Globus pallidus (tissue), 1 donor: ENCODE results near the gene XAB2.

Source experiments
- DNase-seq: peaks from one replicate; pipeline ENCODE4 v3.0.0-alpha.2; 2015; ENCODE audit warnings: low spot score

The XAB2 gene

GRCh38 chr19:7632340-7633203 is 3.2 kb upstream of the XAB2 start:
- no peak for DNase-seq

DNA sequence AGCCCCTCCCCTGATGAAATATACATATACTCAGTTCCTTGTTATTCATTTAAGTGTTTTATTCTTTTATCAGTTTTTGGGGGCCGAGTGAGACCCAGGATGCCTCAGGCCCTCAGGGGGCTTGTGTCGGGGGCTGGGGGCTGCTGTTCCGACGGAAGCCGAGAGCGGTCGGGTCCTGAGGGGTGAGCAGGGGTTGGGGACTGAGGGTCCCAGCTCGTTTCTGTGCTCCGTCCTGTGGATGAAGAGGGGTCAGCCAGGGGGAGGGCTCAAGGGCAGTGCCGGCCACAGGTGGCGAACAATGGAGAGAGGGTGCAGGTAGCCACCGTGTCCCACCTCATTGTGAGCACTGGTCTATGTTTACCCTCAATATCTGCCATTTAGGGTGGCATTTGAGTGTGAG is 2.2 kb upstream of the XAB2 start:
- no peak for DNase-seq

DNA sequence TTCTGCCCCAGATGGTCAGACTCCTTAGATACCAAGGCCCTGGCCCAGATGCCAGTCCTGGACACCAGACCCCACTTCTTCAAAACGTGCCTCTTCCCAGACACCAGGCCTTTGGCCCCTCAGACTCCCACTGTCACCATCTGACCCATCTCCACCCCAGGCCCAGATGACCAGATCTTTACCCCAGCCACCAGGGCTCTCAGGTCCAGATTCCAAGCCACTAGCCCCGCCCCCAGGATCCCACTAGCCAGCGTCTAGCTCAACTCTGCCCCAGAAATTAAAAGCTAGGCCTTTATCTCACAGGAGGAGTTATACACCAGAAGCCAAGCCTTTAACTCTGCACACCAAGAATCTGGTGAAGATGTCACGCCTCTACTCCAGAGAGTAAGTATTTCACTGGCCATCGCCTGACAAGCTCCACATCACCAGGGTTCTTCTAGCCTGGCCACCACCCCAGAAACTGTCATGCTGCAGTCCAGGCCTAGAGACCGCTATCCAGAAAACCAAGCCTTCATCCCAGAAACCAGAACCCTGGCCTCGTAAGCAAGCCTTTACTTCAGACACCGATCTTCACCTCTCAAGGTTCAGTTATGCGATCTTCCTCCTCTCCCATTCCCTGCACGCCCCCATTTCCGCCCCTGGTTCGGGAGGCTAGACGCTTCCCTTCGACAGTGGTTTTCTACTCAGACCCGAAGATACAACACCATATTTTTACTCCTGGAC is 595 bp downstream of the XAB2 start:
- no peak for DNase-seq

GRCh38 chr19:7627166-7627565 is 2.2 kb downstream of the XAB2 start:
- no peak for DNase-seq

GRCh38 chr19:7625763-7626372 is 3.5 kb downstream of the XAB2 start:
- DNase-seq: no peak

GRCh38 chr19:7624810-7625209 is 4.5 kb downstream of the XAB2 start:
- no peak for DNase-seq

- no peak for DNase-seq
These were observed 5.4 kb downstream of the XAB2 start for GRCh38 chr19:7623725-7624603.

DNA sequence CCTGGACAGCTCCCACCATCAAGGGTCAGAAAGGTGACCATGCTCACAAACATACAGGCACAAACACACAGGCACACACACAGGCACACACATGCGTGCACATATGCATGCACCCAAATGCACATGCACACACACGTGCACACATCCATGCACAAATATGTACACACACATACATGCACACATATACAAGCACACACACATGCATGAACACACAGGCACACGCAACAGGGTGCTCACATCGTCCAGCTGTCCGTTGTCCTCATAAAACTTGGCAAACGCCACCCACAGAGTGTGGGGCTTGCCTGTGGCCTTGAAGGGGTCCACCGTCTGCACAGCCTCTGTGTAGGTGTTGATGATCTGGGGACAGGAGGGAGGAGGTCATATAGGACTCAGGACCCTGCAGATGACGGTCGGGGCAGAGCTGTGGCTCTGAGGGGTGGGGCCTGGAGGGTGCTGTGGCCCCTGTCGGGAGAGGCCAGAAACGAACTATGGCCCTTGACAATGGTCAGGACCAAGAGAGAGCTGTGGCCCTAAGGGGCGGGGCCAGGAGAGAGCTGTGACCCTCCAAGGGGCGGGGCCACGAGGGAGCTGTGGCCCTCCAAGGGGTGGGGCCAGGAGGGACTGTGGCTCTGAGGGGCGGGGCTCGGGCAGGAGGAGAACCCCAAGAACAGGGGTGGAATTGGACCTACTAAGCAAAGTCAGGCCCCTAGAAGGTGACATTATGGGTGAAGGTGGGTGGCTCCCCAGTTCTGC is 6.2 kb downstream of the XAB2 start:
- no peak for DNase-seq

- no peak for DNase-seq
These were observed 8.6 kb downstream of the XAB2 start for GRCh38 chr19:7620442-7621412.

GRCh38 chr19:7619671-7620441 is 9.5 kb downstream of the XAB2 start:
- DNase-seq: no peak

DNA sequence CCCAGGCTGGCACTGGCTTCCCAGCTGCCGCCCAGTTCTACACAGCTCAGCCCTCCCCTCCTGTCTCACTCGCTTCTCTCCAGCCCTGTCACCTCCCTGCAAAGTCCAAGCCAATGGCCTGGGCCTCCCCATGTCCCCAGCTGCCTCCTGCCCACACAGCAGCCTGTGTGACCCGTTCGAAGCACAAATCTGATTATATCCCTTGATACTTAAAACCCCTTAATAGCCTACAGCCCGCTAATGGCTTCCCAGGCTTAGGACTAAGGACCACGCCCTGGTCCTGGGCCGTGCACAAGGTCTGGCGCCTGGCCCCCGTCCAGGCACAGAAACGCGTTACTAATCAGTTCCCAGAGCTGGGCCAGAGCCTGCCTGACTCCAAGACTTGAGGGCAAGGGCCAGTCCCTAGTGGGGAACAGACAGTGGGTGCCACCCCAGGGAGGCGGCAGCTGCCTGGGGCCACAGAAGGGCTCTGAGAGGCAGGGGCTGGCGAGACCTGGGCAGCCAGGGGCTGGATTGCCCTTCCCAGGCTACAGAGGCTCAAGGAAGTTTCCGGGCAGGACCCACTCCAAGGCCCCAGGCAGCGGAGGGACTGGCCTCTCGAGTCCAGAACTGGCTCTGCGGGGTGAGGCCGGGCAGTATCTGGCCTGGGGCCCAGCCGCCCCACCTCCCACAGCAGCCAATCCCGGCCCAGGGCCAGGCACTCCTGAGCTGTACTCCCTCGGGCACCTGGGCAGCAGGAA is 10.4 kb downstream of the XAB2 start:
- no peak for DNase-seq

DNA sequence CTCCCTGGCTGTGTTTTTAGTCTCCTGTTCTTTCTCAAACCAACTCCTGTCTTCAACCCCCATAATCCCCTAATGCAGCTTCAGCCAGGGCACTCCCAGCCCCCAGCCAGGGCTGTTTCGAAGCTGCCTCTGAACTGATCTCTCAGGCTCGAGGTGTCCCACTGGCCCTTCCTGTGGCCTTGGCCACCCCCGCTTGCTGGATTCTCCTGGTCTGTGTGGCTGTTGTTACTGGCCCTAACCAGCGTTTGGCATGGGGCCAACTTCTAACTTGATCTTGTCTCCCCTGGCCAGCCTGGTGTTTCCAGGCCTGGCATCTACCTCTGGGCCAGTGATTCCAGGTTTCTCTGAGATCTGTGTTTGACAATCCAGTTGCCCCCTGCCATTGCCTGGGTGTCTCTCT is 11.0 kb downstream of the XAB2 start:
- DNase-seq: no peak

- DNase-seq: no peak
These were observed 11.6 kb downstream of the XAB2 start for GRCh38 chr19:7617735-7618134.

- no peak for DNase-seq
These were observed 12.2 kb downstream of the XAB2 start for GRCh38 chr19:7617172-7617571.

DNA sequence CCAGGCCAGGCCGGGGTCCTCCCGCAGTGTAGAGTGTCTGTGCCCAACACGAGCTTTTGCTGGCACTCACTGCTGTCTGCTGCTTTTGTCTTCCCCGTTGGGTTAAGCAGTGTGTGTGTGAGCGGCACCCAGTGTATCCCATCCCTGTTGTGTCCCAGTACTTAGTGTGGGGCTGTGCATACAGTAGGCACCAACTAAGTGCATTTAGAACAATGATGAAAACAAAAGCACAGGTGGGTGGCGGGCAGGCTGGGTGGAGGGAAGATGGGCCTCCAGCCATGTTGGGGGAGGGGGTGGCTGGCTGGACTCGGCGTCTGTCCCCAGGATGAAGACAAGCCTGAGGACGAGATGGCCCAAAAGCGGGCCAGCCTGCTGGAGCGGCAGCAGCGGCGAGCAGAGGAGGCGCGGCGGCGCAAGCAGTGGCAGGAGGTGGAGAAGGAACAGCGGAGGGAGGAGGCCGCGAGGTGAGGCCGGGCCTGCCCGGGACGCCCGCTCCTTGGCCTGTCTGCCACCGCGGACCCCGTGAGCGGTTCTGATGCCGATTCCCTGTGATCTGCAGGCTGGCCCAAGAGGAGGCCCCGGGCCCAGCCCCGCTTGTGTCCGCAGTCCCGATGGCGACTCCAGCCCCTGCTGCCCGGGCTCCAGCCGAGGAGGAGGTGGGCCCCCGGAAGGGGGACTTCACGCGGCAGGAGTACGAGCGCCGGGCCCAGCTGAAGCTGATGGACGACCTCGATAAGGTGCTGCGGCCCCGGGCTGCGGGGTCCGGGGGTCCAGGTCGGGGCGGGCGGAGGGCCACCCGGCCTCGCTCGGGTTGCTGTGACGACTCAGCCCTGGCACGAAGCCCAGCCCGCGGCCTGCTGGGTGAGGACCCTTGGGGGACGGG is 14.2 kb downstream of the XAB2 start:
- DNase-seq: no peak

- DNase-seq: no peak
These were observed 16.8 kb downstream of the XAB2 start for GRCh38 chr19:7612282-7613274.
